ENCODE results near the gene SH3PXD2A. TPM values are rescaled to one million over a fixed set of nuclear protein-coding genes. Genes with fewer than 3 reads are reported as not detected.
"Not testable (repeated sequence)": the region's sequence is repeated elsewhere in the genome, so short reads cannot be mapped to it uniquely, and the experiment has no call there.

The SH3PXD2A gene
- total RNA-seq, 2 experiments from 2014 or later = 6.9 to 7.0 TPM

DNA sequence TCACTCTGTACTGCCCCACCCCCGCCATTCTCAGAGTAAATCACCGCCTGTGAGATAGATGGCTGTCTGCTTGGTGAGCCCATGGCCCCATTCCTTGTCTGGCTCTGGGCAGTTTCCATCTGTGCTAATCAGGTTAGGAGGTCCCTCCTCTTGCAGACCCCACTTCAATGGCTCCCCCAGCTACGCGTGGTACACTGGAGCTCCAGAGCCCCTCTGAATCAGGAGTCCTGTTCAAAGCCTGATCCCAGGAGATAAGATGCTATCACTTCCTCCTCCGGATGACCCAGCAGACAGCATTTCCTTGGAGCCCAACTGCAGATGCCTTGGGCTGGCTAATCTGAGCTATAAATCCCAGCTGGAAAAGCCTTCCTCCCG is 122.3 kb downstream of the SH3PXD2A start:
- ATAC-seq (ENCODE audit: poor library complexity) = no peak
- no peak overlapping the region for H3K4me3 Mint-ChIP-seq
- H3K9me3 Mint-ChIP-seq = no peaks in the 10 kb centered on the region
- intact Hi-C loops (cut with DNase I, micrococcal nuclease) = no loop called here
- Histone ChIP-seq H3K4me3 (ENCODE audit: low read length) (no peak overlapping the region), H3K27me3 (ENCODE audit: control insufficient read depth in 1 of 2, insufficient read depth in 2 of 2, low read length in 2 of 2) (no peaks in the 10 kb centered on the region), H3K36me3 (ENCODE audit: insufficient read depth, low read length) (no peaks in the 10 kb centered on the region), H3K4me1 (ENCODE audit: insufficient read depth, low read length) (no peaks in the 10 kb centered on the region), H3K9me3 (ENCODE audit: control insufficient read depth in 1 of 2, insufficient read depth in 1 of 2, low read length in 2 of 2) (no peaks in the 10 kb centered on the region), H3K27ac (ENCODE audit: low read depth in 1 of 2, low read length in 2 of 2) (no peak overlapping the region)
- TF ChIP-seq CTCF (IDR thresholded peaks at IDR 0.05) = no peak
- H3K27ac Mint-ChIP-seq = no peak overlapping the region
- CTCF ChIA-PET = no interaction called here
- POLR2A ChIA-PET = interaction anchor here (0.6 kb wide), 1 partner anchor 848 kb away, joined by 3 read pairs; no protein-coding TSS in a partner anchor
- no peaks in the 10 kb centered on the region for H3K4me1 Mint-ChIP-seq (ENCODE audit: low read depth)
- DNase-seq = no peak
- H3K36me3 Mint-ChIP-seq (ENCODE audit: low read depth) = no peaks in the 10 kb centered on the region
- no peaks in the 10 kb centered on the region for H3K27me3 Mint-ChIP-seq

GRCh38 chr10:103732339-103733044 is 122.9 kb downstream of the SH3PXD2A start:
- Histone ChIP-seq H3K4me1 (ENCODE audit: insufficient read depth, low read length) (no peaks in the 10 kb centered on the region), H3K9me3 (ENCODE audit: control insufficient read depth in 1 of 2, insufficient read depth in 1 of 2, low read length in 2 of 2) (no peaks in the 10 kb centered on the region), H3K36me3 (ENCODE audit: insufficient read depth, low read length) (no peaks in the 10 kb centered on the region), H3K4me3 (ENCODE audit: low read length) (no peak overlapping the region), H3K27me3 (ENCODE audit: control insufficient read depth in 1 of 2, insufficient read depth in 2 of 2, low read length in 2 of 2) (no peaks in the 10 kb centered on the region), H3K27ac (ENCODE audit: low read depth in 1 of 2, low read length in 2 of 2) (no peak overlapping the region)
- TF ChIP-seq CTCF (IDR thresholded peaks at IDR 0.05) = no peak
- POLR2A ChIA-PET = interaction anchor here (0.7 to 0.8 kb wide), 2 partner anchors 12 to 1169 kb away, joined by 3 to 4 read pairs; no protein-coding TSS in a partner anchor
- intact Hi-C loops (cut with DNase I, micrococcal nuclease) = no loop called here
- Mint-ChIP-seq H3K27me3 (no peaks in the 10 kb centered on the region), H3K9me3 (no peaks in the 10 kb centered on the region), H3K4me1 (ENCODE audit: low read depth) (no peaks in the 10 kb centered on the region), H3K27ac (no peak overlapping the region), H3K36me3 (ENCODE audit: low read depth) (no peaks in the 10 kb centered on the region), H3K4me3 (no peak overlapping the region)
- CTCF ChIA-PET = no interaction called here
- DNase-seq = no peak
- no peak for ATAC-seq (ENCODE audit: poor library complexity)

- Histone ChIP-seq H3K27me3 (ENCODE audit: control insufficient read depth in 1 of 2, insufficient read depth in 2 of 2, low read length in 2 of 2) (no peaks in the 10 kb centered on the region), H3K4me3 (ENCODE audit: low read length) (no peak overlapping the region), H3K9me3 (ENCODE audit: control insufficient read depth in 1 of 2, insufficient read depth in 1 of 2, low read length in 2 of 2) (no peaks in the 10 kb centered on the region), H3K27ac (ENCODE audit: low read depth in 1 of 2, low read length in 2 of 2) (no peak overlapping the region), H3K36me3 (ENCODE audit: insufficient read depth, low read length) (no peaks in the 10 kb centered on the region), H3K4me1 (ENCODE audit: insufficient read depth, low read length) (no peaks in the 10 kb centered on the region)
- Mint-ChIP-seq H3K4me3 (no peak overlapping the region), H3K4me1 (ENCODE audit: low read depth) (no peaks in the 10 kb centered on the region), H3K27ac (no peak overlapping the region), H3K27me3 (no peaks in the 10 kb centered on the region), H3K9me3 (no peaks in the 10 kb centered on the region), H3K36me3 (ENCODE audit: low read depth) (no peaks in the 10 kb centered on the region)
- no peak for TF ChIP-seq CTCF (IDR thresholded peaks at IDR 0.05)
- DNase-seq (no peak), ATAC-seq (ENCODE audit: poor library complexity) (no peak)
- POLR2A ChIA-PET = interaction anchor here (0.7 to 0.8 kb wide), 2 partner anchors 13 to 1169 kb away, joined by 3 to 4 read pairs; no protein-coding TSS in a partner anchor
- CTCF ChIA-PET = no interaction called here
- intact Hi-C loops (cut with DNase I, micrococcal nuclease) = no loop called here
Observed at GRCh38 chr10:103731609-103732270, 123.6 kb downstream of the SH3PXD2A start.

DNA sequence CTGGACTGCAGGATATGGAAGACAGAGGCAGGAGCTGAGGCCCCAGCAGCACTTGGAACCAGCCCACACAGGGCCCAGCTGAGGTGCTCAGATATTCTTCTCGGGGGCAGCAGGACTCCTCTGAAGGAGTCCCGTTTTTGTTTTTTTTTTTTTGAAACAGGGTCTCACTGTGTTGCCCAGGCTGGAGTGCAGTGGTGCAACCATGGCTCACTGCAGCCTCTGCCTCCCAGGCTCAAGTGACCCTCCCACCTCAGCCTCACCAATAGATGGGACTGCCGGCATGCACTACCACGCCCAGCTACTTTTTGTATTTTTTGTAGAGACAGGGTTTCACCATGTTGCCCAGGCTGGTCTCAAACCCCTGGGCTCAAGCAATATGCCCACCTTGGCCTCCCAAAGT is 124.3 kb downstream of the SH3PXD2A start:
- CTCF ChIA-PET; H3K36me3 ChIP-seq (ENCODE audit: insufficient read depth, low read length); H3K9me3 Mint-ChIP-seq; H3K27me3 ChIP-seq (ENCODE audit: control insufficient read depth in 1 of 2, insufficient read depth in 2 of 2, low read length in 2 of 2); intact Hi-C loops (cut with DNase I, micrococcal nuclease); H3K4me3 ChIP-seq (ENCODE audit: low read length); H3K36me3 Mint-ChIP-seq (ENCODE audit: low read depth); H3K4me1 ChIP-seq (ENCODE audit: insufficient read depth, low read length); H3K9me3 ChIP-seq (ENCODE audit: control insufficient read depth in 1 of 2, insufficient read depth in 1 of 2, low read length in 2 of 2); H3K27ac Mint-ChIP-seq; H3K27ac ChIP-seq (ENCODE audit: low read depth in 1 of 2, low read length in 2 of 2); H3K27me3 Mint-ChIP-seq; ATAC-seq (ENCODE audit: poor library complexity); POLR2A ChIA-PET; H3K4me1 Mint-ChIP-seq (ENCODE audit: low read depth); DNase-seq; H3K4me3 Mint-ChIP-seq: not testable (repeated sequence)
